Heart left ventricle (tissue), 16 donors: Measurements from ENCODE around the gene AAGAB. TPM values are rescaled to one million over a fixed set of nuclear protein-coding genes. Genes with fewer than 3 reads are reported as not detected.

Experiments used
- ATAC-seq, 4 donors: fragments of 200-7000 bp; cut with Tn5 transposase; one replicate each; pipeline ENCODE4 v1.9.1; 2020 to 2022; ENCODE audit warnings: moderate library complexity in 4 of 4, mild to moderate bottlenecking in 3 of 4, moderate number of reproducible peaks in 1 of 4
- DNase-seq, 5 donors: peaks; one replicate each; pipeline ENCODE4 v3.0.0-alpha.2; 2020
- H3K27ac ChIP-seq, 12 donors: fragments of 200-600 bp; sonication (generic) in 4 of 12; one replicate each; pipeline versions ENCODE4 v1.5.0 to v1.8.0; 2016 to 2022; ENCODE audit warnings: mild to moderate bottlenecking in 2 of 12
- H3K27me3 ChIP-seq, 9 donors: fragments of 200-600 bp; sonication (generic) in 2 of 9; one replicate each; pipeline versions ENCODE4 v1.5.1 to v1.8.0; 2016 to 2022; ENCODE audit warnings: mild to moderate bottlenecking in 3 of 9
- H3K36me3 ChIP-seq, 9 donors: fragments of 200-600 bp; sonication (generic) in 2 of 9; one replicate each; pipeline versions ENCODE4 v1.5.0 to v1.8.0; 2018 to 2022; ENCODE audit warnings: mild to moderate bottlenecking in 2 of 9
- H3K4me1 ChIP-seq, 12 donors: fragments of 200-600 bp; sonication (generic) in 4 of 12; one replicate each; pipeline versions ENCODE4 v1.5.0 to v1.8.0; 2016 to 2022; ENCODE audit warnings: mild to moderate bottlenecking in 3 of 12
- H3K4me3 ChIP-seq, 12 donors: fragments of 200-600 bp; sonication (generic) in 4 of 12; one replicate each; pipeline versions ENCODE4 v1.5.0 to v1.8.0; 2017 to 2022; ENCODE audit warnings: mild to moderate bottlenecking in 9 of 12, moderate library complexity in 4 of 12
- H3K9me3 ChIP-seq, 12 donors: fragments of 200-600 bp; sonication (generic) in 4 of 12; one replicate each; pipeline versions ENCODE4 v1.5.0 to v1.8.0; 2016 to 2022; ENCODE audit warnings: mild to moderate bottlenecking in 1 of 12
- CTCF ChIP-seq, 12 donors: fragments of 200-600 bp; sonication (generic) in 4 of 12; IDR thresholded peaks; one replicate each; pipeline versions ENCODE4 v1.5.0 to v1.8.0; 2018 to 2022; ENCODE audit warnings: antibody characterized with exemption in 12 of 12, mild to moderate bottlenecking in 5 of 12
- POLR2A ChIP-seq, 2 donors: fragments of 450-650 bp; IDR thresholded peaks; one replicate each; pipeline ENCODE4 v1.6.1; 2017; ENCODE audit warnings: antibody characterized with exemption in 2 of 2, mild to moderate bottlenecking in 2 of 2, moderate library complexity in 2 of 2
- WGBS, 4 donors: extraction: QIAGEN DNeasy Blood & Tissue Kit in 2 of 4; methylation state at CpG; one replicate each; pipeline versions ENCODE4 v1.1.5 to v1.1.7; 2013 to 2018; 5-methylcytosine and 5-hydroxymethylcytosine counted together
- intact Hi-C, 10 donors: fragments of 100-400 bp; cut with DNase I; formaldehyde crosslinking; loops; one replicate each; pipeline versions ENCODE4 v1.11.1 to v1.14.2; 2022
- polyA plus RNA-seq, 2 donors: library from polyadenylated mRNA; stranded (reverse); fragments of 200-250 nt; gene quantifications; one replicate each; pipeline ENCODE4 v1.2.3, GENCODE V29; 2013
- total RNA-seq, 9 donors: library from RNA; depleted of rRNA in 2 of 9; stranded (reverse); fragments of >200 nt in 2 of 9; fragmentation: NEBNext Ultra II Directional in 3 of 9; extraction: Animal tissue kit (Norgen Biotek cat#: 25700) in 3 of 9; gene quantifications; one replicate each; pipeline versions ENCODE4 v1.1.0 to v1.2.4, GENCODE V29; 2016 to 2023
- donor health status: ischemic (EF 13 %, LVEDD 7.1; RV severe dilation, severe dysfunction).
- donor health status: healthy with polysubstance abuse.
- donor health status: DM: no; HTN: yes; CAD: no.
- donor health status: DM: no; HTN: no; CAD: no.
- donor health status: ischemic (EF 25% LVEDD 6.9; RV normal size, moderate dysfunction).
- donor health status: ischemic (EF 25% LVEDD 5.7; RV mildly dilated, moderate dysfunction).
- donor health status: healthy.
- donor health status: DM: yes; HTN: yes; CAD: no.
- donor health status: ischemic (EF 35%, LVEDD 5.7; RV mildly dilated, moderate dysfunction).
- donor health status: nonischemic (EF 11% LVEDD 7.7; RV severe dilation, severe dysfunction).
- donor health status: DM: yes; HTN: yes; CAD: no.
- donor health status: PGD.
- donor health status: ischemic (EF 29% LVEDD 5.4; RV normal size, mild dysfunction).
- donor health status: nonischemic (EF 23%, LVEDD 6.1; RV moderate dilation, normal function).

AAGAB gene
- total and polyA plus RNA-seq, 11 donors: 5.4 to 43.4 (median 28.0) TPM

GRCh38 chr15:67195305-67195704 is 59.2 kb downstream of the AAGAB start:
- Histone ChIP-seq H3K9me3 (no peaks in the 10 kb centered on the region), H3K27ac (peak overlapping the region in 7 of 12 donors; percentile 23 to 81 (median 66)), H3K4me3 (no peak overlapping the region), H3K36me3 (peaks cover 0 to 45% (median 28%) of the 10 kb centered on the region in 9 donors), H3K4me1 (peaks cover 3 to 45% (median 36%) of the 10 kb centered on the region in 12 donors), H3K27me3 (no peaks in the 10 kb centered on the region)
- TF ChIP-seq POLR2A (IDR thresholded peaks at IDR 0.05): no peak
- no peak for TF ChIP-seq CTCF (IDR thresholded peaks at IDR 0.05)
- no peak for DNase-seq
- intact Hi-C loops: no loop called here
- no peak for ATAC-seq
- 94 to 96% (median 95%) methylated on average over 3 of the region's 3 CpGs for whole genome bisulfite sequencing, 4 donors

DNA sequence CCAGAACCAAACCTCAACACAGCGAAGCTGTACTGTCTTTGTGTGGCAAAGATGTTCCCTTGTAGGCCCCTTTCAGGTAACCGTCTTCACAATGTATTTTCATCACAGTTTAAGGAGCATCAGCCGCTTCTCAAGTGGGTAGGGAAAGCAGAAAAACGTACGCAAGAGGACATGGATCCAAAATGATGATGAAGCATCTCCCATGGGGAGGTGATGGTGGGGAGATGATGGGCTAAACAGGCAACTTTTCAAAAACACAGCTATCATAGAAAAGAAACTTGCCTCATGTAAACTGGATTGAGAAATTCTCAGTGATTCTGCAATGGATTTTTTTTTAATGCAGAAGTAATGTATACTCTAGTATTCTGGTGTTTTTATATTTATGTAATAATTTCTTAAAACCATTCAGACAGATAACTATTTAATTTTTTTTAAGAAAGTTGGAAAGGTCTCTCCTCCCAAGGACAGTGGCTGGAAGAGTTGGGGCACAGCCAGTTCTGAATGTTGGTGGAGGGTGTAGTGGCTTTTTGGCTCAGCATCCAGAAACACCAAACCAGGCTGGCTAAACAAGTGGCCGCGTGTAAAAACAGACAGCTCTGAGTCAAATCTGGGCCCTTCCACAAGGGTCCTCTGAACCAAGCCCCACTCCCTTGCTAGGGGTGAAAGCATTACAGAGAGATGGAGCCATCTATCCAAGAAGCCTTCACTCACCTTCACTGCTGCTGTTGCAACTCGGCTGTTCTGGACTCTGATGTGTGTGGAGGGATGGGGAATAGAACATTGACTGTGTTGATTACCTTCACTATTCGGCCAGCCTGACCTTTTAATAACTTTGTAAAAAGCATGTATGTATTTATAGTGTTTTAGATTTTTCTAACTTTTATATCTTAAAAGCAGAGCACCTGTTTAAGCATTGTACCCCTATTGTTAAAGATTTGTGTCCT is 60.0 kb downstream of the AAGAB start:
- Histone ChIP-seq H3K9me3 (no peaks in the 10 kb centered on the region), H3K27ac (peak overlapping the region; percentile 6 to 81 (median 65)), H3K4me1 (peaks cover 3 to 48% (median 36%) of the 10 kb centered on the region in 12 donors), H3K27me3 (no peaks in the 10 kb centered on the region), H3K36me3 (peaks cover 0 to 54% (median 33%) of the 10 kb centered on the region in 9 donors), H3K4me3 (no peak overlapping the region)
- ATAC-seq (peak in 2 of 4 donors; percentile 15 to 48), DNase-seq (peak in 1 of 5 donors; percentile 61)
- intact Hi-C loops: loop anchor here in 2 of 10 donors (5.0 kb wide), 1 partner anchor 127 kb away; the partner anchor contains the start of gene SMAD3 (in 2 of the 2)
- WGBS, 4 donors: 61 to 74% (median 70%) methylated on average over 9 of the region's 9 CpGs
- TF ChIP-seq CTCF (IDR thresholded peaks at IDR 0.05) (no peak), POLR2A (IDR thresholded peaks at IDR 0.05) (no peak)

DNA sequence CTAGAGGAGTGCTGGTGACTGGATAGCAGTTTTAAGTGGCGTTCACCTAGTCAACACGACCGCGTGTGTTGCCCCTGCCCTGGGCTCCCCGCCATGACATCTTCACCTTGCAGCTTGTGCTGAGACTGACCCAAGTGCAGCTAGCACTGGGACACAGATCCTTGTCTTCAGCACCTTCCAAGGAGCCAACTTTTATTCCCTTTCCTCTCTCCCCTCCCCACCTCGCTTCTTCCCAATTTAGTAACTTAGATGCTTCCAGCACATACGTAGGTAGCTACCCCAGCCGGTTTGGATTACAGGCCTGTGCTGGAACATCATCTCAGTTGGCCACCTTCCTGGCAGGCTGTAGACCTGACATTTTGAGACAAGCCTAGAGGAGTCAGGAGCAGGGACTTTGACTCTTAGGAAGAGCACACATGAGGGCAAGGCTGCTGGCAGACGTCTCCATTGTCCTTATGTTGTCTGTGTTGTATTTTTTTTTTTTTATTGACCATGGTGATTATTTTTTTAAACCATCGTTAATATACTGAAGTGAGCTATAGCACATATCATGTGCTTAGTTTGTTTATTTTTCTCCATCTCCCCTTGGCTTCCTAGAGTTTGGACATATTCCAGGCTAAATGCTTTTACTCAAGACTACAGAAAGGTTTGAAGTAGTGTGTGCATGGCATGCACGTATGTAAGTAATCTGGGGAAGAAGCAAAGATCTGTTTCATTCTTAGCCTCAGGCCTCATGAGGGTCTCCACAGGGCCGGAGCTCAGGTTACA is 61.1 kb downstream of the AAGAB start:
- DNase-seq (peak in 1 of 5 donors; percentile 87), ATAC-seq (peak in 3 of 4 donors; percentile 27 to 48 (median 45))
- intact Hi-C loops: loop anchor here in 2 of 10 donors (5.0 kb wide), 1 partner anchor 126 kb away; the partner anchor contains the start of gene SMAD3 (in 2 of the 2)
- Histone ChIP-seq H3K36me3 (peaks cover 0 to 64% (median 34%) of the 10 kb centered on the region in 9 donors), H3K4me1 (peaks cover 7 to 55% (median 40%) of the 10 kb centered on the region in 12 donors), H3K27me3 (no peaks in the 10 kb centered on the region), H3K4me3 (no peak overlapping the region), H3K27ac (peak overlapping the region; percentile 5 to 81 (median 65)), H3K9me3 (no peaks in the 10 kb centered on the region)
- WGBS, 4 donors: 59 to 70% (median 64%) methylated on average over 12 of the region's 12 CpGs
- TF ChIP-seq POLR2A (IDR thresholded peaks at IDR 0.05) (peak in 1 of 2 donors; percentile 15), CTCF (IDR thresholded peaks at IDR 0.05) (no peak)
